ENCODE measurements around the gene FES.

FES gene

DNA sequence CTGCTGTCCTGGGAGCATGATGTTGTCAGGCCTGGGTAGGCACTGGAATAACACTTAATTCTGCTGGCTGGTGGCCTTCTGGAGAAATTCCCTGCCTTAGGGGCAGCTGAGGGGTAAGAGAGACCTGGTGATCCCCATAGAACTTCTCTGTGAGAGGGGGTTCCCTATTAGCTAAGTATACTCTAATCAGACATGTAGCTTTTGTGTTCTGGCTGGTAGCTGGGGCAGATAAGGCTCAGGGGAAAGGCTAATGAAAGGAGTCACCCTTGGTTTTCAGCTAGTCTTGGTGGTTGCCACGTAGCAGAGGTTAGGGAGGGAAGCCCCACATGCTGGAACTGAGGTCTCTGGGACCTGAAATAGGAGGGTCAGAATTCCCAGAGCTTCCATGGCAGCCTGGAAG lies 49.0 kb downstream of the FES start:
- DNase-seq = no peak

GRCh38 chr15:90934256-90934948 lies 50.1 kb downstream of the FES start:
- DNase-seq = peak; percentile 84

DNA sequence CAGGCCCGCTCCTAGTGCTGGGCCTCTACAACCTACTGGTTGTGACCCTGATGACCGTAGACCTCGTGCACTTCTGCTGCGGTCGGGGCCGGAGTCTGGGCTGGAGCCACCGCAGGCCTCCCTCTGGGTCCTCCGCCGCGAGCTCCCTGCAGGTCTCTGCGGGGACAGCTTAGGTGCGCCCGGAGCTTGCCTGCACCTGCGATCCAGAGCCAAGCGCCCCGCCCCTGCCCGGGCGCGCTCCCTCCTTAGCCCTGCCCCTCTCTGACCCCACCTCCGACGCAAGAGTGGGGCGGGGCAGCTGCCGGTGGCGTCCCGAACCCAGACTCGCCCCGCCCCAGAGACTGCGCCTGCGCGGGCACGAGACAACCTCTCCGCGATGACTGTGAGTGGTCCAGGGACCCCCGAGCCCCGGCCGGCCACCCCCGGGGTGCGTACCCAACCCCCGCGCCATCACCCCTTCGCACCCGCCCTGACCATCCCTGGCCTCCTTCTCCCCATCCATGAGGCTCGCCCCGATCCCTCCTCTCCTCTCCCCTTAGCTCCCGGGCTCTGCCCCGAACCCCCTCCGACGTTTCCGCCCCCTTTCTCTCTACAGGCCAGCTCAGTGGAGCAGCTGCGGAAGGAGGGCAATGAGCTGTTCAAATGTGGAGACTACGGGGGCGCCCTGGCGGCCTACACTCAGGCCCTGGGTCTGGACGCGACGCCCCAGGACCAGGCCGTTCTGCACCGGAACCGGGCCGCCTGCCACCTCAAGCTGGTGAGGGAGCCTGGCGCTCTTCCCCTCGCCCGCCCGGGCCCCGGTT lies 50.8 kb downstream of the FES start, which contains the start of gene UNC45A:
Gene UNC45A (plus strand): TSS at position 337 of the 803 bp plus-strand sequence. CDS start 40 bp downstream, at position 377.
- DNase-seq = peak; percentile 98

DNA sequence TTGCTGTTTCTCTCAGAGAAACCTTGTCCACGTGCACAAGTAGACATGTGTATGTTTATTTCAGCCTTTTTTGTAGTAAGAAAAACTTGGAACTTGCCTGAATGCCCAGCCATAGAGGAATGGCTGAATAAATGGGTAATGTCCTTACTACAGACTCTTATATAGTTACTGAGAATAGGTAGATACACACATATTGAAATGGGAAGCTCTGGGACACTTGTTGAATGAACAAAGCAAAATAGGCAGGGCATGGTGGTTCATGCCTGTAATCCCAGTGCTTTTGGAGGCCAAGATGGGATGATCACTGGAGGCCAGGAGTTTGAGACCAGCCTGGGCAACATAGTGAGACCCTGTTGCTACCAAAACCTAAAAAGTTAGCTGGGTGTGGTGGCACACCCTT lies 52.5 kb downstream of the FES start:
- no peak for DNase-seq

- no peak for DNase-seq
Observed at GRCh38 chr15:90938261-90938660, 54.0 kb downstream of the FES start.

DNA sequence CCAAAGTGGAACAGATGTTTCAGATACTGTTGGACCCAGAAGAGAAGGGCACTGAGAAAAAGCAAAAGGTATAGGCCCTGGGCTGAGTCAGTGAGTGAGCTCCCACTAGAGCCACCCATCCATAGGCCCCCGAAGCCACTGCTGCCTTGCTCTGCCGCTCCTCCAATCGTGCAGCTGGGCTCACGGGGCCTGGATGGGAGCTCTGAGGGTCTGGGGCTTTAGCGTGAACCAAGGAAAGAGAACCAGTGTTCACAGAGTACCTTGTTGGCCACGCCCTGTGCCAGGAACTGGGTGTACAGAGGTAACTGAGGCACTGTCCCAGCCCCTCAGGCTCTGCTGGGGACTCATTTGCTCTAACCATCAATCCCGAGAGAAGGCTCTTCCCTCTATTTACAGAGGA lies 55.5 kb downstream of the FES start:
- no peak for DNase-seq

- no peak for DNase-seq
Observed at GRCh38 chr15:90941038-90941437, 56.7 kb downstream of the FES start.

DNA sequence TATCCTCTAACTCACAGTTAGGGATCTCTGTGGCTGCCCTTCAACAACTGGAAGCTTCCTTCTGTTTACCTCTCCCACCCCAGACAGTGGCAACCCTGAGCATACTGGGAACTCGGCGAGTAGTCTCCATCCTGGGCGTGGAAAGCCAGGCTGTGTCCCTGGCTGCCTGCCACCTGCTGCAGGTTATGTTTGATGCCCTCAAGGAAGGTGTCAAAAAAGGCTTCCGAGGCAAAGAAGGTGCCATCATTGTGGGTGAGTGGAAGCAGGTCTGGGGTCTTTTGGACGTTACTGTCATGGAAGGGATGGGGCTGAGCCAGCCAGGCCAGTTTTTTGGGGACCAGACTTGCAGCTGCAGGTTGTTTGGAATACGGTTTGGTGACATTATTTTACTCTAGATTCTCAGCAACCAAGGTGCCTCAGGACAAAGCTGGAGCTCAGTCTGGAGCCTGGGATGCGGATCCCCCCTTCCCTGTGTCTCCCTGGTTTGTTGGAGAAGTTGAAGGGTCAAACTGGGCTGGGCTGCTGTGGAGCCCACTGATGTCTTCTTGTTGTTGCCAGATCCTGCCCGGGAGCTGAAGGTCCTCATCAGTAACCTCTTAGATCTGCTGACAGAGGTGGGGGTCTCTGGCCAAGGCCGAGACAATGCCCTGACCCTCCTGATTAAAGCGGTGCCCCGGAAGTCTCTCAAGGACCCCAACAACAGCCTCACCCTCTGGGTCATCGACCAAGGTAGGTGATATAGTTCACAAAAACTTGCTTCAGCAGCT lies 58.2 kb downstream of the FES start:
- DNase-seq = no peak

- DNase-seq = no peak
Observed at GRCh38 chr15:90945091-90945490, 60.8 kb downstream of the FES start.
